ENCODE data around the gene L3MBTL1.

L3MBTL1 gene

GRCh38 chr20:43511879-43512278 lies 4.4 kb downstream of the L3MBTL1 start:
- TF ChIP-seq, protein P1, sequence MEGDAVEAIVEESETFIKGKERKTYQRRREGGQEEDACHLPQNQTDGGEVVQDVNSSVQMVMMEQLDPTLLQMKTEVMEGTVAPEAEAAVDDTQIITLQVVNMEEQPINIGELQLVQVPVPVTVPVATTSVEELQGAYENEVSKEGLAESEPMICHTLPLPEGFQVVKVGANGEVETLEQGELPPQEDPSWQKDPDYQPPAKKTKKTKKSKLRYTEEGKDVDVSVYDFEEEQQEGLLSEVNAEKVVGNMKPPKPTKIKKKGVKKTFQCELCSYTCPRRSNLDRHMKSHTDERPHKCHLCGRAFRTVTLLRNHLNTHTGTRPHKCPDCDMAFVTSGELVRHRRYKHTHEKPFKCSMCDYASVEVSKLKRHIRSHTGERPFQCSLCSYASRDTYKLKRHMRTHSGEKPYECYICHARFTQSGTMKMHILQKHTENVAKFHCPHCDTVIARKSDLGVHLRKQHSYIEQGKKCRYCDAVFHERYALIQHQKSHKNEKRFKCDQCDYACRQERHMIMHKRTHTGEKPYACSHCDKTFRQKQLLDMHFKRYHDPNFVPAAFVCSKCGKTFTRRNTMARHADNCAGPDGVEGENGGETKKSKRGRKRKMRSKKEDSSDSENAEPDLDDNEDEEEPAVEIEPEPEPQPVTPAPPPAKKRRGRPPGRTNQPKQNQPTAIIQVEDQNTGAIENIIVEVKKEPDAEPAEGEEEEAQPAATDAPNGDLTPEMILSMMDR (IDR thresholded peaks at IDR 0.05): no peak

DNA sequence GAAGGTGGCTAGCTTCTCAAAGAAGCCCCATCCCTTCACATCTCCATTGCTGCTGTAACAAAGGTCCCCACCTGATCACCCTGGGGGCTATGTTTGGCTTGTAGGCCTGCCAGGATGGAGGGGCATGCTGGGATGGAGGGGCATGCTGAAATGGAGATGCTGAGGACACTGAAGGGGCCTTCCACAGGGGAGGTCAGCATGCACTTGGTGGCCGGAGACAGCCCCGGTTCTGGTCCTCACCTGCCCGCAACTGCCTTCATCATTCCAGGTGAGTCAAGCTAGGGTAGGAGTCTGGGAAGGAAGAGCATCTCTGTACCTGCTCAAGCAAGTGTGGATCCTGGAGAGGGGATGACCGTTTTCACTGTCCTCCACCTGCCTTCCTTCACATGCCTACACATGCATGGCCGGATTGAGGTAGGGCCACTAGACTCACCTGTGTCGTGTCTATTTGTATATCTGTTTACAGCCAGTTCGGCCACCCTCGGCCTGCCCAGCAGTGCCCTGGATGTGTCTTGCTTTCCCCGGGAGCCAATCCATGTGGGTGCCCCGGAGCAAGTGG lies 6.0 kb downstream of the L3MBTL1 start:
- TF ChIP-seq, protein P1 (IDR thresholded peaks at IDR 0.05): no peak

GRCh38 chr20:43513931-43514647 lies 6.6 kb downstream of the L3MBTL1 start:
- TF ChIP-seq, protein P1 (IDR thresholded peaks at IDR 0.05): no peak

DNA sequence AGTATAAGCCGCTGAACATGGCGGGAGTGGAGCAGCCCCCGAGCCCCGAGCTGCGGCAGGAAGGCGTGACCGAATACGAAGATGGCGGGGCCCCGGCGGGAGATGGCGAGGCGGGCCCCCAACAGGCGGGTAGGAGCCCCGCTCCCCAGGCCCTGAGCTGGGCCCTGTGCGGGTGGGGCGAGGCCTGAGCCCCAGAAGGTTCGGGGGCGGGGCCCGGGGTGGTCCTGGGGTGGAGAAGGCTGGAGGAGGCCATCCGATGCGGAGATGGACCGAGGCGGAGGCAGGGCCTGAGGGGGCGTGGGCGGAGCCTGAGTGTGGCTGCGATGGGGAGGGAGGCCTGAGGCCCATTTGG lies 7.1 kb downstream of the L3MBTL1 start:
- TF ChIP-seq, protein P1 (IDR thresholded peaks at IDR 0.05): no peak

DNA sequence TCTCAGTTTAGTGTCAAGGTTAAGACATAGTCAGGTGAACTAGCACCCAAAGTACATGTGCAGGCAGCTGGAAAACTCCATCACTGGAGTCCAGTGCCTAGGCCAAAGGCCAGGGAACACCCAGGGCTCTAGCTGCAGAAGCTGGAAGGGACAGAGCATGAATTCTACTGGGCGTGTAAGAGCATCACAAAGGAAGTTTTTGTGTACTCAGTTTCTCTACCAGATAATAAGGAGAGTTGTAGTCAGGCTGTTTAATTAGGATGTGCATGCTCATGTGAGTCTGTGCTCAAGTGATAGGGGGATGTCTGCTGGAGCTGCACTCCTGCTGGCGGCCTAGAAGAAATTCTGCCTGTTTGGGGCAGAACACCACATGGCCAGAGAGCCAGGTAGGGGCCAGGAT lies 8.1 kb downstream of the L3MBTL1 start:
- TF ChIP-seq, protein P1 (IDR thresholded peaks at IDR 0.05): no peak

DNA sequence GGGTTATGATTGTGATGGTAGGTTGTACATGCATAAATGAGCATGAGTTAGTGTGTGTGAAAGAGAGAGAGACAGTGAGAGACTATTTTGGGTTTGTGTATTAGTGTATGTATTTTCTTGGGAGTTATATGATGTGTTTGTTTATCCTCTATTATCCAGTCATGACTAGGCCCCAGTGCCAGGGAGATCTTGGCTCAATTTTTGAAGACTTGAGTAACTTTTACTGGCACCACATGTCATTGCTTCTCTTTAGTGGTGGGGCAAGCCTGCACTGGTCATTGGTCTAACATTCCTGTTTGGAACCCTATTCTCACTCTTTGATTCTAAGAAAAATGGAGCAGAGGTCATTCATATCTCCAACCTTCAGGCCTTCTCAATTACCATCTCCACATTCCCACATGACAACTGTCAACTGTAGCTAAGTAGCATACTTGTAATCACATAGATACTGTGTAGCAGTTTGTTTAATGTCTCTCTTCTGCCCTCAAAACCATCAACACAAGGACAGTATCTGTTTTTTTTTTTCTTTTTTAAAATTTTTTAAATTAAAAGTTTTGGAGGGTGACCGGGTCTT lies 8.8 kb downstream of the L3MBTL1 start:
- TF ChIP-seq, protein P1 (IDR thresholded peaks at IDR 0.05): no peak

GRCh38 chr20:43520074-43520630 lies 12.7 kb downstream of the L3MBTL1 start:
- TF ChIP-seq, protein P1 (IDR thresholded peaks at IDR 0.05): no peak

Measured in LNCAP (cell line).